ENCODE results near the gene TCP10L.

GRCh38 chr21:32592929-32593502, 7.7 kb upstream of the TCP10L start:
- TF ChIP-seq CTCF (tag by site-specific recombination; IDR thresholded peaks at IDR 0.05), result no peak
- no peak for TF ChIP-seq PRDM2 (tag by site-specific recombination; IDR thresholded peaks at IDR 0.05; ENCODE audit: borderline replicate concordance)
- no peak for TF ChIP-seq REST (tag by site-specific recombination; IDR thresholded peaks at IDR 0.05)
- TF ChIP-seq ZFP37 (tag by site-specific recombination; IDR thresholded peaks at IDR 0.05), result no peak
- no peak for TF ChIP-seq ATF2 (tag by site-specific recombination; IDR thresholded peaks at IDR 0.05; ENCODE audit: low read depth)
- TF ChIP-seq ZNF449 (tag by site-specific recombination; IDR thresholded peaks at IDR 0.05), result no peak
- no peak for TF ChIP-seq YY1 (tag by site-specific recombination; IDR thresholded peaks at IDR 0.05)
- TF ChIP-seq ZNF423 (tag by site-specific recombination; IDR thresholded peaks at IDR 0.05), result no peak
- no peak for TF ChIP-seq ZNF791 (tag by site-specific recombination; IDR thresholded peaks at IDR 0.05)
- no peak for TF ChIP-seq MEIS1 (CRISPR knock-in tag; IDR thresholded peaks at IDR 0.05; ENCODE audit: borderline replicate concordance)
- no peak for TF ChIP-seq ZNF221 (tag by site-specific recombination; IDR thresholded peaks at IDR 0.05; ENCODE audit: borderline replicate concordance)
- TF ChIP-seq OVOL3 (tag by site-specific recombination; IDR thresholded peaks at IDR 0.05), result no peak
- TF ChIP-seq AEBP2 (tag by site-specific recombination; IDR thresholded peaks at IDR 0.05; ENCODE audit: borderline replicate concordance), result no peak
- TF ChIP-seq ZNF174 (tag by site-specific recombination; IDR thresholded peaks at IDR 0.05), result no peak
